Measurements from ENCODE around the gene ITM2B. TPM values are rescaled to one million over a fixed set of nuclear protein-coding genes. Genes with fewer than 3 reads are reported as not detected.
"Not testable (repeated sequence)": the region's sequence is repeated elsewhere in the genome, so short reads cannot be mapped to it uniquely, and the experiment has no call there.

Gene ITM2B
- total RNA-seq, 1 experiment from 2014 or later, result 387 TPM

- DNase-seq (ENCODE audit: low read depth), result no peak
These were observed 8.3 kb upstream of the ITM2B start for GRCh38 chr13:48224701-48225100.

- no peak for DNase-seq (ENCODE audit: low read depth)
These were observed 2.5 kb upstream of the ITM2B start for GRCh38 chr13:48230541-48230940.

DNA sequence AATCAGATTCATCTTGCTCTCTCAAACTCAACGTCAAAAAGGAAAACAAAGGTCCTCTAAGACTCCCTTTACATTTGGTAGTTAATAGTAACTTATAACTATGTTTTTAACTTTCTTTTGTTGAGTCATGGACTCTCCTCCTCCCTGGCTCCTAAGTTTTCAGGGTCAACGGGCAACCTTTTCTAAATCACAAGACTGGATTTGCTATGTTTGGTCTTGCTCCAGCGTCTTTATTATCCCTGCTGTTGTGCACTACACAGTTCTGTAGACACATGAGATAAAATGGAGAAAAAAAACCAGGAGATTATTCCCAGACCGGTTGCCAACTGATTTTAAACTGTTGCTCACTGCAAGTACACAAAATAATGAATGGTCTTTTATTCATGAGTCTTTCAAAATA, 1.9 kb upstream of the ITM2B start:
- DNase-seq (ENCODE audit: low read depth), result peak; percentile 18

DNA sequence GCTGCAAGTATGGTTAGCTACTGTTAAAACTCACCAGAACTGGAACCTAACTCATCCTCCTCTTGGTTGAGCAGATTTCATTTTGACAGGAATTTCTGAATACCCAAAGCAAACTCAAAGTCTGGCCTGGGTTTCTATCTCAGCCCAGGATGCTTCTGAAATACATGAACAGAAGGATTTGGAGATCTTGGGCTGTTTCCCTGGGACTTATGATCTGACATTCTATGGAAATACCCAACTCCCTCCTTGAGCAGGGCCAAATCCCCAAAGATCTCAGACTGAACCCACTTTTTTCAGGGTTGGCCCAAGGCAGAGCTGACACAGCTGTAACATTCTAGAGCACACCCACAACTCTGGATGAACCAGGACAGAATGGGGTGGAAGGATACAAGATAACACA, 1.1 kb upstream of the ITM2B start:
- no peak for DNase-seq (ENCODE audit: low read depth)

DNA sequence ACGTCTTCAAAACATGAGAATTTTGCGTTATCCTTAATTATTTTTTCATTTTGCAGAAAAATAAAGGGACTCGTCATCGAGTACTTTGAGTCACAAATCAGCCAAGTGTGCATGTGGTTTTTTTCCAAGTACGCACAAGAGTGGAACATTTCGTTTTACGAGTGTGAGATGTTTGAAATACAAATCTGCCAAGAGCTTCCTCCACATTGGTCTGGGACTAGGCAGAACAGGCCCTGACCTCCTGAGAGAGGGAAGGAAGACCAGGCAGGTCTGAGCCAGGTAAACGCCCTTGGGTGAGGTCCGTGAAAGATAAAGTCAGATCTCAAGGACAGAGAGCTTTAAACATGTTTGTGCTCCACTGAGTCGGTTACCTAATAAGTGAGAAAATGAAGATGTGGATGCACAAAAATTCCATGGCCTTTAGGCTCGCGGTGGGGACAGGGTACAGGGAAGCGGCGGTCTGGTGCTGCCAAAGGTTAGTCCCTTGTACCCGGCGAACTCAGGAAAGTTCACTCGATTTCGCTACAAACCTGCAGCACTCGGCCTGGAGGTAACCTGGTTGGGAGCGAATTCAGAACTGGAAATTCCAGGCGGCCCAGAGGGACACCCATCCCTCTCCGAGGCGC, 473 bp upstream of the ITM2B start:
- DNase-seq (ENCODE audit: low read depth), result no peak

GRCh38 chr13:48233889-48234488, 983 bp downstream of the ITM2B start:
- peak; percentile 58 for DNase-seq (ENCODE audit: low read depth)

DNA sequence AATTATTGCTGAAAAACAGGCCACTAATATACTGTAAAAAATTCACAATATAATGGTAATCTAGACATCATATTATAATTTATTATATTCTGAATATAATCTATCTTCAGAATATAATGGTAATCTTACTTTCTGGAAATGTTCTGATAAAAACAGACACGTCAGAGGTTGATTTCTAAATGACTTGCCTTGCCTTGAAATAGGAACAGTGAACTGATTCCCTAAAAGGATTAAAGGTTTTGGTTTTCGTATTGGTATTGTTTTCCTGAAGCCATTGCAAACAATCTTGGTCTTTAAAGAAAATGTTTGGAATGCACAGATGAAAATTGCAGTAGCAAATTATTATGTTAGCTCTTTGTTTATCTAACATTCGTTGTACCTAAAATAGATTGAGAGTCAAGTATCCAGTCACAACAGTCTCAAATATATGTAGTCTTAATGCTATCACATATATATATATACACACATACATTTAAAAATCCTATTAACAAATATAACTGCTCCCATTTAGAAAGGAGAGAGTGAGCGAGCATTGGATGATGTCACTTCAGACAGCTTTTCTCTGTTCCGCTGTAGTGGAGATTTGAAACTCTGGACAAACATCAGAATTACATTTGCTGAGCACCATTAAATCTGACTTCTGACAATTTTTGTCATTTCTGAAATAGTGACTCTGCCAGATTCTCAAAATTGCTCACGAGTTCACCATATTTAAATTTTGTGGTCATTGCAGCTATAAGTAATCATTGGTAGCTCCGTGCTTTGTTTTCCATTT, 1.7 kb downstream of the ITM2B start:
- peak; percentile 43 for DNase-seq (ENCODE audit: low read depth)

GRCh38 chr13:48235341-48236135, 2.5 kb downstream of the ITM2B start:
- DNase-seq (ENCODE audit: low read depth), result peak; percentile 79

DNA sequence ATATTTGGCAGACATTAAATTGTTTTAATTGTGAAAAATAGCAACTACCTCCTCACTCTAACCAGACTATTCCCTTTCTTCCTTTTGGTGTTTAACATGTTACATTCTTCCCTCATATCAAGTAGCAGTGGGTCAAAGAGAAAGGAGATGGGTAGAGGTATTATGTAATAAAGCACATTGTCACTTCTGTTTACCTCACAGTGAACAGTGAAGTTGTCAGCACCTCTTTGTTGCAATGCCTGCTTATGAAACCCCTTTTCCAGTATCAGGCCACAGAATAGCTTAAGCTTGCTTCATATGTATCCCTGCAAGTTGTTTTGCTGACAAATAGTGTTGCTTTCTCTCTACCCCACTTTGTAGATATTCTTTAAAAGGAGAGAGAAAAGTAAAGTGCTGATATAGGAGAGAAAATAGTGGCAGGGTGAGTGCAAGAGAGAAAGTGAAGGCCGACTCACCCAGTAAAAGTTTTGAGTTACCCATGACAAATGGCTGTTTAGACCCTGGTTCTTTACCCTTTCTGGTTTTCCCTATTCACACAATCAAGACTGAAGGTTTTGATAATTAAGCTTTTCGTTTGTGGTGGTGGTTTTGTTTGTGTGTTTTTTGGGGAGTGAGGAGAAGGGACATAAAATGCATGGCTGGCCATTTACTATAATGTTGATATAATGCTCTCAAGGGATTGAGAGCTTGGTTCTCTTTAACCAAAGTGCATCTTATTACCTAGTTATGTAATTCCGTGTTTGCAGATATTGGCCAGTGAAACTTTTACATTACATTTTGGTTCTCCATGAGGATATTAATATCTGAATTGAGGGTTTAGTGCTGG, 3.7 kb downstream of the ITM2B start:
- DNase-seq (ENCODE audit: low read depth), result no peak

DNA sequence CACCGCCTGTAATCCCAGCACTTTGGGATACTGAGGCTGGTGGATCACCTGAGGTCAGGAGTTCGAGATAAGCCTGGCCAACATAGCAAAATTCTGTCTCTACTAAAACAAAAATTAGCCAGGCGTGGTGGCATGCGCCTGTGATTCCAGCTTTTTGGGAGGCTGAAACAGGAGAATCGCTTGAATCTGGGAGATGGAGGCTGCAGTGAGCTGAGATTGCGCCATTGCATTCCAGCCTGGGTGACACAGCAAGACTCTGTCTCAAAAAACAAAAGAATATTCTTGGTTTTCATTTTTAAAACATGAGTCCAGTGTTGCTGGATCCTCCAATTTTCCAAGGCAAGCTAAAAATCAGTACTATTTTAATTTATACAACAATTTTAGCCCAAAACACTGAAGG, 6.4 kb downstream of the ITM2B start:
- not testable (repeated sequence) for DNase-seq (ENCODE audit: low read depth)

DNA sequence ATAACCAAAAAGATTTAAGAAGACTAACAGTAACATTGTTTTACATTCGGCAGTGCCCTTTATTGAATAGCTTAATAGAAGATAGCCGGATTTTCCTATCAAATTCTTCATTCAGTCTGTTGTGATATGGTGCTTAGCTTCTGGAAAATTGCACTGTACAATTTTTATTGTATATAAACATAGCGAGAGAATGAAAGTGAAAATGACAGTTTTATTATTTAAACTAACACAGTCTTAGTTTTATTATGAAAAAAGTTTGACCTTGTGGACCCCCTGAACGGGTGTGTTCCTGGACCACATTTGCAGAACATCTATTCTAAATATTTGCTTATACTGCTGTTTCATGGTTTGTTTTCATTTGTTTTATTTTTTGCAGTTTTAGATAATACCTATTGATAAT, 8.6 kb downstream of the ITM2B start:
- DNase-seq (ENCODE audit: low read depth), result no peak

- no peak for DNase-seq (ENCODE audit: low read depth)
These were observed 9.7 kb downstream of the ITM2B start for GRCh38 chr13:48242677-48243076.

DNA sequence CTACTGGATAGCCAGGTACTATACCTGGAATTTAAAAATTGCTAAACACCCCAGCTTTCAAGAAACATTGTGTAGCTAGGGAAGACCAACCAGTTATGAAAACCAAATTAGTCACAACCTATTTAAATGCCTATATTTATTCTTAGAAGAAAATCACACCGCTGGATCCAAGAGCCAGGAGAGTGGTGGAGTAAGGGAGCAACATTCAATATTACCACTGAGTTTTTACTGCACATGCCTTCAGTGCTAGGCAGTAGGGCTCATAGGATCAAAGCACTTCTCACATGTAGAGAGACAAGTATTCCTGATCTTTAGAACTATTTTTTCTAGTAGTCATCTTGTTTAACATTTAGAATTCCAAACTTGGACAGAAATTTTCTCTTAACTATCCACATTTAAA, 11.2 kb downstream of the ITM2B start:
- DNase-seq (ENCODE audit: low read depth), result no peak

DNA sequence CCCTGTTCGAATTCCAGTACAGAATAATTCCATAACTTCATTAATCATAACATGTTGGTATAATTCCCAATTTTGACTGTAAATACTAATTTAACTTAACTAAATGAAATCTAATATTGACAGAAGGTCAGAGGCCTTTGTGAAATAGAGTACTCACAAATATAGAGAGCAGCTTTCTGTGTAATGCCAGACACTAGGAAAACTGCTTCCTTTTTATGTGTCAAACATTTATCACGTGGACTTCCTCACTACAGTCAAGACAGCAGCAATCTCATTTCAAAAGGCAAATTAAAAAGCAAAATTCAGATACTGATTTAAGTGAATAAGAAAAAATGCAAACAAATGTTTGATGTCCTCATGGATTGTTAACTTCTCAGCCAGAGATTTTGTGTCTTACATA, 13.1 kb downstream of the ITM2B start:
- no peak for DNase-seq (ENCODE audit: low read depth)

- no peak for DNase-seq (ENCODE audit: low read depth)
These were observed 16.0 kb downstream of the ITM2B start for GRCh38 chr13:48249018-48249417.

- DNase-seq (ENCODE audit: low read depth), result no peak
These were observed 18.6 kb downstream of the ITM2B start for GRCh38 chr13:48251611-48252081.

GRCh38 chr13:48252176-48252575, 19.2 kb downstream of the ITM2B start:
- no peak for DNase-seq (ENCODE audit: low read depth)

DNA sequence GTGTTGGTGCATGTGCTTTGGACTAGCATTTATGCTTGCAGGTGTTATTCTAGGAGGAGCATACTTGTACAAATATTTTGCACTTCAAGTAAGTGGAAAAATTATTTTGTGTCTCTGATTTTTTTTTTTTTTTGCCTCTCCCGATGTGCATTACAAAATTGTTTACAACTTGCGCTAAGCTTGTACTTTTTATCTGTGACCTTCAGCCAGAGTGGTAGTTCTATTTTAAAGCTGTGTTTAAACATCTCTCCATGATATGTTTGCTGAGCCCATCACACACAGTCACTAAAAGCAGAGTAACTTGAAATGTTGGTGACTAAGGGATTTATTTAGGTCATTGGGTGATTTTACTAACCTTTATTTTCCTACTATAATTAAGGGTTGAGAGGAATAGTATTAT, 20.8 kb downstream of the ITM2B start:
- DNase-seq (ENCODE audit: low read depth), result no peak

GRCh38 chr13:48255090-48255489, 22.1 kb downstream of the ITM2B start:
- DNase-seq (ENCODE audit: low read depth), result no peak

GRCh38 chr13:48255954-48256353, 22.9 kb downstream of the ITM2B start:
- DNase-seq (ENCODE audit: low read depth), result no peak

DNA sequence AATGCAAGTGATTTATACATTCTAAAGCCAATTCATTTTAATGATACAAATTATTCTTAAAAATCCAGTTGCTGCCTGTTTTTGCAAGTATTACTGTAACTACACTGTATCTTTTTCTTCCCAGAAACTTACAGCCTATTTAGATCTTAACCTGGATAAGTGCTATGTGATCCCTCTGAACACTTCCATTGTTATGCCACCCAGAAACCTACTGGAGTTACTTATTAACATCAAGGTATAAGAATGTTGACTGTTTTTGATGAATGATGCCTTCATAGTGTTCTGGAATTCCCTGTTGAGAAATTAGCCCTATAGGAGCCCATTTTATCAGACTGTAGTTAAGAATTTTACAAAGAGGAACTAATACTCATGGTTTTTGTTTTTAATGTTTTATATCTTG, 25.0 kb downstream of the ITM2B start:
- no peak for DNase-seq (ENCODE audit: low read depth)

Measured in M059J (cell line).